ENCODE results near the gene PPP1R14C.

Gene PPP1R14C

DNA sequence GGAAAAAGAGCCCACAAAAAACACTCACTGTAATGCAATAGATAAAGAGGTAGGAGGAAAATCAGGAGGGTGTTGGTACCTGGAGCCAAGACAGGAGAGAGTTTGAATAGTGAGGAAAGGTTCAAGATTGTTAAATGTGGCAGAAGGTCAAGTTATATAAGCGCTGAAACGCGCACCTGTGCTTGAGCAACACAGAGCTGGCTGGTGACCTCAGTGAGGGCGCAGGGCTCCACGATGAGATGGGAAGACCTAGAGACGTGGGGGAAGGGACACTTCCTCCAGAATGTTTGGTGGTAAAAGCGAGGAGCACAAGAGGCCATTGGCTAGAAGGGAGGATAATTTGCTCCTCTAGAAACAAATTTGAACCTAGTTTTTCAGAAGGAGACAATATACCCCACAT is 4.2 kb upstream of the PPP1R14C start:
- no peak for DNase-seq (ENCODE audit: low spot score)

DNA sequence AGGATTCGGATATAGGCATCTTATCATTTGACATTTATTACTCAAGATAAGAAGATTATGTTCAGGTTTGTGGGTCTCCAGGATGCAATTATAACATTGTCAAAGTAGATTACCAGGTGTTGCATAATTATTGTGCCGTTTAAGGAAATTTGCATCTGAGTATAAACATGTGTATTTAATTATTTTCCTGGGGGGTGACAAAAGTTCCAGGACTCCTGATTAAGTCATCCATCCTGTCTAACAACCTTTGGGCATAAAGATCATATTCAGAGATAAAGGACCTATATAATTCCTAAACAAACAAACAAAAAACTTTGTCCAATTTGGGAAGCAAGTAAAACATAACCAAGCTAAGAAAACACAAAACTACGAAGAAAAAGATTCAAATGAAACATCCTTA is 3.3 kb upstream of the PPP1R14C start:
- no peak for DNase-seq (ENCODE audit: low spot score)

- no peak for DNase-seq (ENCODE audit: low spot score)
Observed at GRCh38 chr6:150140236-150140969, 2.4 kb upstream of the PPP1R14C start.

- DNase-seq (ENCODE audit: low spot score) = no peak
Observed at GRCh38 chr6:150142097-150142669, 661 bp upstream of the PPP1R14C start.

DNA sequence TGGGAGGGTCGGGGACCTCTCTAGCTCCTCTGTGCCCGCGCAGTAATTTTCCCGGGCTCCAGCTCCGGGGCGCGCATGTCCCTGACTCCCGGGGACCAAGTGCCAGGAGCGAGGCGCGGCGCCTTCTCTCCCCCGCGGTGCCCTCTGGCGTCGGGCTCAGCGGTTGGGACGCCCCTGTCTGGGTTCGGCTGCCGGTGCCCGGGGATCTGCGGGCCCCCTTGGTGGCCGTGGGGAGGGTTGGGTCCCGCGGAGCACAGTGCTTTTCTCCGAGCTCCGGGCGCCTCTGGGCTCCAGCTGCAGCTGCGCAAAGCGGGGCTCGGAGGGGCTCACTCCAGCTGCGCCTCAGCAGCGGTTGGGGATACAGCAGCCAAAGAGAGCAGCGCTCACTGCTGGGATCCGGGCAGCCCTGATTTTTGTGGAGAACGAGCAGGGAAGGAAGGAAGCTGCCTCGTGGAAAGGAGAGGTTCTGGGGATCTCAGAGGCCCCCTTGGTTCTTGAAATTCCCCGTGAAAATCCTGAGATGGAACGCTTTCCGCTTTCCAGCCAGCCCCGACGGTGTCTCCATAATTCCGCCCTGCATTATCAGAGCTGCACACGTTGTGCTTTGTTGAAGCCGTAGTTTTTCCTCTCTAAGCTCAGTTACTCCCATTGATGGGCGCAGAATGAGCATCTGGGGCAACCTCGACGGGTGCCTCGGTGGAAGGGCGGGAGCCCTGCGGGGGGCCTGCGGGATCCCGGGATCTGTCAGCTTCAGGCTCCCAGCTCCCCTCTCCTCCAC is 861 bp downstream of the PPP1R14C start:
- peak; percentile 36 for DNase-seq (ENCODE audit: low spot score)

GRCh38 chr6:150144294-150144868 is 1.5 kb downstream of the PPP1R14C start:
- DNase-seq (ENCODE audit: low spot score) = no peak

GRCh38 chr6:150145427-150145826 is 2.6 kb downstream of the PPP1R14C start:
- no peak for DNase-seq (ENCODE audit: low spot score)

DNA sequence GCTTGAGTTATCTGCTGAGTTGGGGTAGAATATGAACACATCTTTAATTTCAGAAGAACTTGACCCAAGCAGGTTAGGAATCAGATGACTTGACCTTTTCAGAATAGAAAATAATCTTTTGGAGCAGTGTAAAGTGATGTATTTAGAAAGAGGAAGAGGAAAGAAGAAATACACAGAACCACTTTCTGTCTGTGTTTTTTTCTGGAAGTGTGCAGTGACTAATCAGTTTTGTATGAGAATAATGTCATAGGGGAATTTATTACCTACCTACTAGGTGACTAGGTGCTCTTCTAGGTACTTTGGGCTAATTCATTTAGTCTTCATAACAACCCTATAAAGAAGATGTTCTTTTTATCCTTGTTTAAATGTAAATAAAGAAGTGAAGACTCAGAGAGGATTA is 3.0 kb downstream of the PPP1R14C start:
- DNase-seq (ENCODE audit: low spot score) = peak; percentile 22

GRCh38 chr6:150146436-150146835 is 3.6 kb downstream of the PPP1R14C start:
- DNase-seq (ENCODE audit: low spot score) = no peak

GRCh38 chr6:150149146-150149545 is 6.3 kb downstream of the PPP1R14C start:
- DNase-seq (ENCODE audit: low spot score) = no peak

GRCh38 chr6:150150458-150150820 is 7.6 kb downstream of the PPP1R14C start:
- DNase-seq (ENCODE audit: low spot score) = no peak

- DNase-seq (ENCODE audit: low spot score) = no peak
Observed at GRCh38 chr6:150150821-150151646, 8.2 kb downstream of the PPP1R14C start.

GRCh38 chr6:150152891-150153876 is 10.3 kb downstream of the PPP1R14C start:
- no peak for DNase-seq (ENCODE audit: low spot score)

DNA sequence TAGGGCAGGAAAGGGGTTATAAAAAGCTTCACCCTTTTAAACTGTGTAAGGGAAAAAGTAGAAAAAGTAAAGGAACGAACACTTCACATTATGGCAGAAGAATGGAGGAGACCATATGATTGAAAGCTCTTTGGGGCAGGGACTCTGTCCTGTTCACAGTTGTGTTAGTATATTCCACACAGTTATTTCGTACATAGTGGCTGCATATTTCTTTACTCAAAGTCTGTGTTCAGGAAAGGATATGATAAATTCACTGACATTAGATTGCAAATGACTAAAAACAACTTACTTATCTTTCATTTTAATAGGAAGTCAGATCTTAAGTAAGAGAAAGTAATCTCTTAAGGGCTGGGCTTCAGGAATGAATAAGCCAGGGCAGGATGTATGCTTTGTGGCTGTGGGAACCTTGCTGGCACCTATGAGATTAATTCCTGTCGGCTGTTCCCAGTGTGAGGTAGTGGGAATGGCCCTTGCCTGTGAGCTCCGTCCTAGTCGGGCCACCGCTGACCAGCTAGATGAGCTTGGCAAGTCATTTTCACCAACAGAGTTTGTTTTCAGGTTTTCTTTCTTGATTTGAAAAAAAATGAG is 11.2 kb downstream of the PPP1R14C start:
- DNase-seq (ENCODE audit: low spot score) = no peak

DNA sequence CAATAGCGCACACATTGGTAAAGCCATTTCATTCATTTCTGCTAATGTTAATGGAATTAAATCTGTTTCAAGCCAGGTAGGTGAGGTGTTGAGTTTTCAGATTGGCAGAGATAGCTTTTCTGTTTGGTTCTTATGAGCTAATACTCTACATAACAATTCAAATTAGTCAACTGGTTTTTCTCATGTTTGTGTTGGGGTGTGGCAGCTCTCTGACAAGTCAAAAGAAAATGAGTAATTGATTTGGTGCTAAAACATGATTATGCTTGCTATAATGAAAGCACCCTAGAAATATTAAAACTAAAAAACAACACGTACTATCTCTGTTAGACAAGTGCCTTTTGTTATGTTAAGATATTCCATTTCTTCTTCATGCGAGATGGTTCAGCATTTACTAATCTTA is 13.6 kb downstream of the PPP1R14C start:
- DNase-seq (ENCODE audit: low spot score) = no peak

DNA sequence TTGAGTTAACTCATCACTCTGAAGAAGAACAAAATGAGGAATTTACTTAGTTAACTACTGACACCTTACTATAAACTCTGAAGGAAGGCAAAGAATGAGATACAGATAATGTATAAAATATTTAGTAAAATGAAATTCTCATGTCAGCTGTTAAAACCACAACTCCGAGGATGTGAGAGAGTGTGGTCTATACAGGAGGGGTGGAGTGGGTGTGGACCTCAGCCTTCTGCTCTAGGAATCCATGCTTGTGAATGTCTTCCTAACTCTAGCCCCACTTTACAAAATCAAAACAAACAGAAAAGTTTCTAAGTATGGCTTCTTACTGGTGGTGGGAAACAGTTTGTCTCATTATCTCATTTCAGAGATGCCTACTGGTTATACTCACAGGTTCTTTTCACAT is 14.2 kb downstream of the PPP1R14C start:
- no peak for DNase-seq (ENCODE audit: low spot score)

DNA sequence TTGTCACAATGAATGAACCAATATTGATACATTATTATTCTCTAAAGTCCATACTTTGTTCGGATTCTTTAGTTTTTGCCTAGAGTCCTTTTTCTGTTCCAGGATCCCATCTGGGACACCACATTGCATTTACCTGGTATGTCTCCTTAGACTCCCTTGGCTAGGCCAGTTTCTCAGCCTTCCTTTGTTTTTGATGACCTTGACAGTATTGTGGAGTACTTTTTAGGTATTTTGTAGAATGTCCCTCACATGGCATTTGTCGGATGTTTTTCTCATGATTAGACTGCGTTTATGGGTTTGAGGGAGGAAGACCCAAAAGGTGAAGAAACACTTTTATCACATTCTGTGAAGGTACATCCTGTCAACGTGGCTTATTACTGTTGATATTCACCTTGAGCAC is 16.9 kb downstream of the PPP1R14C start:
- DNase-seq (ENCODE audit: low spot score) = no peak

DNA sequence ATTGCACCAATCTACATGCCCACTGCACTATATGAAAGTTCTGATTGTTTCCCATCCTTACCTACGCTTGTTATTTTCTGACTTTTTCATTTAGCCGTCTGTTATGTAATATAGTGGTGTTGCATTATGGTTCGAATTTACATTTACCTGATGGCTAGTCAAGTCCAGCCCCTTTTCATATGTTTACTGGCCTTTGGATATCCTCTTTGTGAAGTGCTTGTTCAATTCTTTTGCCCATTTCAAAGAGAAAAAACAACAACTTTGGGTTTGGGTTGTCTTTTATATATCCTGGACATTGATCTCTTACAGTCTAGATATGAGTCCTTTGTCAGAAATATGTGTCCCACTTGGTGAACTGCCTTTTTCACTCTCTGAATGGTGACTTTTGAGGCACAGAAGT is 21.1 kb downstream of the PPP1R14C start:
- no peak for DNase-seq (ENCODE audit: low spot score)

DNA sequence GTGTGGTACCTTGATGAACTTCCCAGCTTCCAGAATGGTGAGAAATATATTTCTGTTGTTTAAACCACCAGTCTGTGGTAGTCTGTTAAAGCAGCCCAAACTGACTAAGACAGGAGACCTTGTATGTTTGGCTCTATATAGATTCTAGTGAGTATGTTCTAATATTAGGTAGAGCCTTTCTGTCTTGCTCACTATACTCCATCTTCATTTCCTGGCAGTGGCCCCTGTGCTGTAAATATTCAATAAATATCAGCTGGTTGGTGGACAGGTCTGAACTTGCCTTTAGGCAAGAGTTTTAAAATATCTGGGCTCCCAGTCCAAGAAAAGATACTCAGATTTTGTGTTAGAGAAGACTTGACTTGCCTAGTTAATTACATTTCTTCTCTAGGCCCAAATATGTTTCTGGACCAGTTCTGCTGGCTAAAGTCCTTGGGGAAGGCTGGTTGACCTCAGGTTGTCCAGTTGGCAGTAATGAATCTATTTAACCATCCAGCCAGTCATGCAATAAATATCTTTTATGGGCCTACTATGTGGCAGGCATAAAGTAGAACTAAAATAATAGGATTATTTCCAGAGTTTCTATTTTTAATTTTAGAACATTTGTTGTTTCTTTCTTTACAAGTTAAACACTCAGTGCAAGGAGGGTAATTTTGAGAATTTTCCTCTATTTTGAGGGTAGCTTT is 22.3 kb downstream of the PPP1R14C start:
- DNase-seq (ENCODE audit: low spot score) = no peak

GRCh38 chr6:150167479-150167873 is 24.6 kb downstream of the PPP1R14C start:
- DNase-seq (ENCODE audit: low spot score) = peak; percentile 24

Data from germinal center (tissue), 1 donor.